ENCODE measurements around the gene IL11. TPM values are rescaled to one million over a fixed set of nuclear protein-coding genes. Genes with fewer than 3 reads are reported as not detected.

Gene IL11
- total RNA-seq, 2 experiments from 2014 or later, result 0.18 TPM; not detected in 1

GRCh38 chr19:55366790-55367189 lies 3.5 kb downstream of the IL11 start:
- peaks cover 5% of the 10 kb centered on the region for H3K4me1 Mint-ChIP-seq (ENCODE audit: low read depth)
- no peaks in the 10 kb centered on the region for H3K9me3 Mint-ChIP-seq
- H3K27ac Mint-ChIP-seq, result no peak overlapping the region
- no peak for TF ChIP-seq CTCF (IDR thresholded peaks at IDR 0.05)
- DNase-seq (no peak), ATAC-seq (no peak)
- no peak overlapping the region for H3K4me3 Mint-ChIP-seq
- peaks cover 30% of the 10 kb centered on the region for H3K27me3 Mint-ChIP-seq
- no peaks in the 10 kb centered on the region for H3K36me3 Mint-ChIP-seq (ENCODE audit: low read depth)
- intact Hi-C loops (cut with micrococcal nuclease), result no loop called here
- ChIA-PET CTCF (interaction anchor here (0.5 to 1.0 kb wide), 2 partner anchors 28 to 225 kb away, joined by 3 read pairs; no protein-coding TSS in a partner anchor), POLR2A (no interaction called here)

GRCh38 chr19:55365964-55366363 lies 4.3 kb downstream of the IL11 start:
- CTCF ChIA-PET, result interaction anchor here (0.5 to 1.0 kb wide), 3 partner anchors 27 to 1594 kb away, joined by 3 read pairs; no protein-coding TSS in a partner anchor
- no peak for TF ChIP-seq CTCF (IDR thresholded peaks at IDR 0.05)
- H3K36me3 Mint-ChIP-seq (ENCODE audit: low read depth), result no peaks in the 10 kb centered on the region
- ATAC-seq (no peak), DNase-seq (no peak)
- no peaks in the 10 kb centered on the region for H3K9me3 Mint-ChIP-seq
- POLR2A ChIA-PET, result interaction anchor here (1.4 kb wide), 1 partner anchor 13 kb away, joined by 4 read pairs; no protein-coding TSS in a partner anchor
- intact Hi-C loops (cut with micrococcal nuclease), result no loop called here
- H3K27me3 Mint-ChIP-seq, result peaks cover 22% of the 10 kb centered on the region
- no peak overlapping the region for H3K4me3 Mint-ChIP-seq
- H3K27ac Mint-ChIP-seq, result no peak overlapping the region
- peaks cover 5% of the 10 kb centered on the region for H3K4me1 Mint-ChIP-seq (ENCODE audit: low read depth)

- ChIA-PET CTCF (no interaction called here), POLR2A (interaction anchor here (0.8 to 1.4 kb wide), 3 partner anchors 10 to 138 kb away, joined by 3 to 4 read pairs (median 3); no protein-coding TSS in a partner anchor)
- DNase-seq (no peak), ATAC-seq (no peak)
- H3K27ac Mint-ChIP-seq, result no peak overlapping the region
- TF ChIP-seq CTCF (IDR thresholded peaks at IDR 0.05), result no peak
- H3K4me1 Mint-ChIP-seq (ENCODE audit: low read depth), result peaks cover 5% of the 10 kb centered on the region
- peaks cover 16% of the 10 kb centered on the region for H3K27me3 Mint-ChIP-seq
- intact Hi-C loops (cut with micrococcal nuclease), result no loop called here
- H3K9me3 Mint-ChIP-seq, result no peaks in the 10 kb centered on the region
- H3K4me3 Mint-ChIP-seq, result no peak overlapping the region
- H3K36me3 Mint-ChIP-seq (ENCODE audit: low read depth), result no peaks in the 10 kb centered on the region
Measured at GRCh38 chr19:55365245-55365644, 5.0 kb downstream of the IL11 start.

GRCh38 chr19:55362990-55363716 lies 7.1 kb downstream of the IL11 start, which contains the start of gene GARIN5B:
GARIN5B (minus strand) TSS chr19:55363260; CDS start chr19:55363066, 194 bp downstream.
- DNase-seq, result no peak

More at GRCh38 chr19:55362990-55363716, 7.1 kb downstream of the IL11 start, which contains the start of gene GARIN5B:
- ChIA-PET POLR2A (no interaction called here), CTCF (no interaction called here)
- no peak within 1 kb of the TSS for H3K4me3 Mint-ChIP-seq
- H3K27ac Mint-ChIP-seq, result no peak within 1 kb of the TSS
- no peaks in the 10 kb centered on the region for H3K36me3 Mint-ChIP-seq (ENCODE audit: low read depth)
- H3K27me3 Mint-ChIP-seq, result peaks cover 6% of the 10 kb centered on the region
- peaks cover 2% of the 10 kb centered on the region for H3K4me1 Mint-ChIP-seq (ENCODE audit: low read depth)
- intact Hi-C loops (cut with micrococcal nuclease), result no loop called here
- H3K9me3 Mint-ChIP-seq, result no peaks in the 10 kb centered on the region
- no peak for TF ChIP-seq CTCF (IDR thresholded peaks at IDR 0.05)
- ATAC-seq, result no peak
